HG03045 (cell line): Measurements from ENCODE around the gene TDRD9.

ENCODE experiments used
- ATAC-seq: cut with Tn5 transposase; IDR thresholded peaks from one replicate; pipeline ENCODE4 v1.9.1; 2021; ENCODE audit warnings: mild to moderate bottlenecking, moderate library complexity; ENCODE audit not compliant: unreplicated experiment

Gene TDRD9

DNA sequence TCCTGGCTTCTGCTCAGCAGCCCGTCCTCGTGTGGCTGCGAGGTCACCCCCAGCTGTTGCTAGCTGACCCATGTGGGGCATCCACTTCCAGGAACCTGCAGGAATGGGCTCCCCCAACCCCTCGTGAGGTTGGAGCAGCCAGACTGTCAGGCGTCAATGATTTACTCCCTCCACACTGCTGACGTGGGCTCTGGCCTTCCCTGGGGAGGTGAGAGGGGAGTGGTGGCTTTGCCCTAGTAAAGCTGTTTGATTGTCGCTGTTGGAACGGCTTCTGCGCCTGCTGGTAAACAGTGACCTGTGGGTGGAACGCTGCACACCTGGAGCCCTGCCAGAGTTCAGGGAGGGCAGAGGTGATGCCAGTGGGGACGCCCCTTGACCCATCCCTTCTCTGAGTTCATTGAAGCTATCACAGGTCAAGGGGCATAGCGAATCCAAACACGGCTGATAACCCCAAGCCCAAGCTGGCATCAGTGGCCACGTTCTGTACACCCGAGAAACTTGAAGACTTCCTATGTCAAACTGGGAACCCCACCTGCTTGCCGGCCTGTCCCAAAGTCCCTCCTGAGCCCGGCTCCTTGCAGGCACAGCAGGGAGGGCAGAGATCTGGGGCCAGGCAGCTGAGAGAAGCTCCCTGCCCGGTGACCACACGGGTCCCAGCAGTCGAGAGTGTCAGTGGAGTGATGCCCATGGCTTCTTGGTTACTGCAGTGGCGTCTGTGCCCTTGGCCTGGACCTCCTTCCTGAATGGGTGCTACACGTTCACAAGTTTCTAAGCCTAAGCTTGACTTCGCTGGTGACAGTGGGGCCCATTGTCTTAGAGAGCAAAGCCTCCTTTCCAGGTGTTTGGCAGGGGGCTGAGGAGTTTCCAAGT, 160.0 kb downstream of the TDRD9 start:
- ATAC-seq = no peak

DNA sequence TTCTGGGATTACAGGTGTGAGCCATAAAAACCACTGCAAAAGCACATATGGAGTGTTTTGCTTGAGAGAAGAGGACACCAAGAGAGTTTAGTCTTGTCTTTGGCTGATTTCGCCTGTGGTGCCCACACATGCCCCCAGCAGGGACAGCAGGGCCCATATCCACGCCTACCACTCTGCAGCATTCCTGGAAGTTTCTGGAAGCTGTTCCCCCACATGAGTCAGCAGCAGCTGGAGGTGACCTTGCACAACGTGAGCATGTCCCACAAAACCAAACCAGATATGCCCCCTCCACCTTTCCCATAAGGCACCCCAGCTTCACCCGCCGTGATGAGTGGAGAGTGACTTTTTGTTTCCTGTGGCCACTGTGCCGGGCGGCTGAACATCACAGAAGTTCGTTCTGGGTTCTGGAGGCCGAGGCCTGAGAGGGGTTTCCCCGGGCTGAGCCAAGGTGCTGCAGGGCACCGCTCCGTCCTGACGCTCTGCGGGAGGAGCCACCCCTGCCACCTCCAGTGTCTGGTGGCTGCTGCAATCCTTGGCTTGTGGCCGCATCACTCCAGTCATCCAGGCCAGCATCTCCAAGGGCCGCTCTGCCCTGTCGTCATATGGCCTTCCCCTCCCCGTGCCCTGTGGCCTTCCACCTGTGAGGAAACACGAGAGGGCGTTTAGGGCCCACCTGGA, 162.0 kb downstream of the TDRD9 start:
- ATAC-seq = no peak

DNA sequence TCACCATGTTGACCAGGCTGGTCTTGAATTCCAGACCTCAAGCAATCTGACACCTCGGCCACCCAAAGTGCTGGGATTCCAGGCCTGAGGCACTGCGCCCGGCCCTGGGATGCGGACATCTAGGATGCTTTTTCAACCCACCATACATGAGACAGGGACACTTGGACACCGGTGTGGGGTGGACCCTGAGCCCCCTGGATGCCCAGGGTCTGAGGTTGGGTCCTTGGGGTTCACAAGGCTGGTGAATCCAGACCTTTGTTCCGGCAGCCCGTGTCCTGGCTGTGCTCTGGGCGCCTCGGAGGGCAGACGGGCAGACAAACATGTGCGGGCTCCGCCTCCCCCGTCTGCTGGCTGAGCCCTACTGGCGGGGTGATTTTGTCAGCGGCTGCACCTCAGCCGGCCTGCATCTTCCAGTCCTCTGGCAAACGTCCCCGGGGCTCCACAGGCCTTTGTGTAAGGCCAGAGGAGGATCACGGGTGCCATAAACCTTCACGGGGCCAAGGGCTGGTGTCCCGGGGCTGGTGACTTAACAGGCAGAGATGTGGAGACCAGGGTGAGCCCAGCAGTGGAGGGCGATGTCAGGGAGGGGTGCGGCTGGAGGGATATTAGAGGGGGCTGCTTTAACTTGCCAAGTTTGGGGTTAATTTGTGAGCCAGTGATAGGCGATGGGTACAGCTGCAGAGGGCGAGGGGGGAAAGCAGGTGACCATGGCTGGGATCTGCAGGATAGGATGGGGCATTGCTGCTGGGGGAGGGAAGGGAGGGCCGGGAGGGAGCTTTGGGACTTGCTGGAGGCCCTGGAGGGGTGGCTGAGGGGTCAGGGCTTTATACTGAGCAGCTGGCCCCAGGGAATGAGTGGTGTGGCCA, 163.0 kb downstream of the TDRD9 start:
- ATAC-seq = no peak

DNA sequence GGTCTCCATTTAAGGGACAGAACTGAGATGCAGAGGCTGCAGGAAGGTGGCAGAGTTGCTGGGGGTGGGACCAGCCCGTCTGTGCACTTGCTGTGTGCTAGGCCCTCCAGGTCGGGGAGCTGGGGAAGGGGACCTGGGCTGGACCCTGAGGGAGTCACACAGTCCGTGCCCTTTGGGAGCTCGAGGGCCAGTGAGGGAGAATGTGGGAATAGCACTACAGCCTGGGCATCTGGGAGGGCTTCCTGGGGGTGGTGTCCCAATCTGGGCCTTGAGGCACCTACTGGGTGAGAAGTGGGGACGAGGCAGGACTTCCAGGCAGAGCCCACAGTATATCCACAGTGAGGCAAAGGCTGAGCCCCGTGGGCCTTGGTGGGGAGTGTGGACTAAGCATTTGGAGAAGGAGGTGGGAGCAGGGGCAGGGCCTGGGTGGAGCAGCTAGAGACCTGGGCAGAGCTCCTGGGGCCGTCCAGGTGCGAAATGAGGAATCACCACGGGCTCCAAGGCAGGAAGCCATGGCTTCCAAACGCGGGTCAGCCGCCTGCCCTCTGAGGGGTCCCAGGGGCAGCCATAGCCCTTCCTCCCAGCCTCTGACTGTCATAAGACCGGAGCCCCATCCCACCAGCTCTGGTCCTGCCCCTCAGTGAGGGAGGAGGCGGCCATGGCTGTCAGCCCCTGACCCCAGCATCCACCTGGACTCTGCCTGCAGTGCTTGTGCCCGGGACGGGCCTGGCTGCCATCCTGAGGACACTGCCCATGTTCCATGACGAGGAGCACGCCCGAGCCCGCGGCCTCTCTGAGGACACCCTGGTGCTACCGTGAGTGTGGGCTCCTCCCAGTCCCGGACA, 163.9 kb downstream of the TDRD9 start:
- no peak for ATAC-seq

DNA sequence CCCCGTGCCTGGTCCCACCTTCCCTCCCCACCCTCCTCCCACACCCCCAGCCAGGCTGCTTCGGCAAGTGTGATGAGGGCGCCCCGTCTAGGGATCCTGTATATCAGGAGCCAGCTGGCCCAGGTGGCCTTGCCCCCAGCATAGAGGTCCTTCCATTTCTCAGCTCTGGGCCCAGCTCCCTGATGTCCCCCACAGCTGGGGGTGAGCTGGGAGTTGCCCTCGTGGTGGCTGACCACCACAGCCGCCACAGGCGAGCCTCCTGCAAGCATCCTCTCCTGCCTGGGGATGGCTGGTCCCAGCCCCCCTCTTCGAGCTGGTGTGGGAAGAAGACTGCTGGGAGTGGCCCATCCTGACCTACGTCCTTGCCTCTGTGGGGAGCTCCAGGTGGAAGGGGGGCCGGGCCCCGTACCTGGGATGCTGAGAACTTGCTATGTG, 164.7 kb downstream of the TDRD9 start:
- no peak for ATAC-seq

DNA sequence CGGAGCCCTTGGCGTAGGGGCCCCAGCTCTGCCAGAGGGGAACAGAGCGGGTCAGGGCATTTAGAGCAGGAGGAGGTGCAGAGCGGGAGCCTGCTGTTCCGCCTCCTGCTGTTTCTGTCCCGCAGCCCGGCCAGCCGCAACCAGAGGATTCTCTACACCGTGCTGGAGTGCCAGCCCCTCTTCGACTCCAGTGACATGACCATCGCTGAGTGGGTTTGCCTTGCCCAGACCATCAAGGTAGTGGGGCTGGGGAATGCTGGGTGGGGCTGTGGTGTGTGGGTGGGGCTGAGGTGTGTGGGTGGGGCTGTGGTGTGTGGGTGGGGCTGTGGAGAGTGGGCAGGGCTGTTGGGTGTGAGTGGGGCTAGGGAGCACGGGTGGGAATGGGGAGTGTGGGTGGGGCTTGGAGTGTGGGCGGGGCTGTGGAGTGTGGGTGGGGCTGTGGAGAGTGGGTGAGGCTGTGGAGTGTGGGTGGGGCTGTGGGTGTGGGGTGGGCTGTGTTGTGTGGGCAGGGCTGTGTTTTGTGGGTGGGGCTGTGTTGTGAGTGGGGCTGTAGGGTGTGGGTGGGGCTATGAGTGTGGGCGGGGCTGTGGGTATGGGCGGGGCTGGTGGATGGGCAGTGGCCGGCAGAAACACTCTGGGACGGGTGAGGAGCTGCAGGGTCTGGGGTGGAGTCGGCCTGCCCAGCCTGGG, 165.3 kb downstream of the TDRD9 start:
- ATAC-seq = no peak

DNA sequence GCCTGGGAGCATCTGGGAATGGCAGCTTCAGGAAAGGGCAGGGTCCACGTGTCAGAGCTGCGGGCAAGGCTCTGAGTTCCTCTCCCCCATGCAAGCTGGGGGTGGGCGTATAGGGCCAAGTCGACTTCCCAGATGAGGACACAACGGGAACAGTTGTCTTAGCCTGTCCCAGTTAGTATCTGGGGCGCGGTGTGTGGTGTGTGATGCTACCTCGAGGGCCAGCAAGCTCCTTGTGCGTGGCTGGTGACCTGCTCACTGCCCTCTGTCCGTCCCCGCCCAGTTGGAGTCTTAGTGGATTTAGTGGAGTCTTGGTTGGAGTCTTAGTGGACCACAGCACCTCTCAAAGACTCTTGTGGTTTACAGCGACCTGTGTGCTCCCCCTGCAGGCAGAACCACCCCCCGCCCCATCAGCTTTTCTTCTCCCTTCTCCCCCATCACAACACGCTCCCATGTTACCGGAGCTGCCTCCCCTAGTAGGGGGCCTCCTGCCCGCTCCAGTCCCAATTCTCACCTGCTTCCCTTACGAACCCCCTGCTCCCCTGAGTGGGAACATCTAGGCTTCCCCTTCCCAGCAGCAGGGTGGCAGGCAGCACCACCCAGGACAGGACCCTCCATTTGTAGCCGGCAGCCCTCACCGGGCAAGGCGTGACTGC, 165.9 kb downstream of the TDRD9 start:
- no peak for ATAC-seq

DNA sequence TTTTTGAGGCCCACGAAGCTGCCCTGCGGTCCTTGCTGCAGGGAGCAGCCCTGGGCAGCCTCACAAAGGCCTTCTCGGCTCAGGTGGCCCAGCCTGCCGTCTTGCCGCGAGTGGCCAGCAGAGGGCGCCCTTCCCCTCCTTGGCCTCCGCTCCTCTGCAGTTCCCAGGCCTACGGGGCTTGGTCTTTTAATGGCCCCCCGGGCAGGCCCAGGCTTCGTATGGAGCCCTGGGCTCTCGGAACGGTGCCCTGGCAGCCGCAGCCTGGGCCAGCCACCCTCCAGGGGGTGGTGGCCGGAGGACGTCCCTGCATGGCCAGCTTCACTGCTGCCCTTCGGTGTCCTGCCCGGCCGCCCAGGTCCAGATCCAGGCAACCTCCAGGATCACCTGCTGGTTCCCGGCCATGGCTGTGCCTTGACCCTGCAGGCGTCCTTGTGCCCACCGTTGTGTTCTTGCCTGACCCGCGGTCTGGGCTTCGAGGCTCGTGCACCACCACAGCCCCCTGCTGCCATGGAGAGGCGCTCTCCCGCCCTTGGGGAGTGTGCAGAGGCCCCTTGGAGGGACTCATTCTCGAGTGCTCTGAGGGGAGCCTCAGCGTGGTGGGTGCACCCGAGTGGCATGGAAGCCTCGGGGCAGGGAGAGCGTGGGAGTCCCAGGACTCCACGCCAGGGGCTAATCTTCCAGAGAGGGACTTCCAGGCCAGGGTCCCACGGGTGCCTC, 166.6 kb downstream of the TDRD9 start:
- ATAC-seq = no peak

DNA sequence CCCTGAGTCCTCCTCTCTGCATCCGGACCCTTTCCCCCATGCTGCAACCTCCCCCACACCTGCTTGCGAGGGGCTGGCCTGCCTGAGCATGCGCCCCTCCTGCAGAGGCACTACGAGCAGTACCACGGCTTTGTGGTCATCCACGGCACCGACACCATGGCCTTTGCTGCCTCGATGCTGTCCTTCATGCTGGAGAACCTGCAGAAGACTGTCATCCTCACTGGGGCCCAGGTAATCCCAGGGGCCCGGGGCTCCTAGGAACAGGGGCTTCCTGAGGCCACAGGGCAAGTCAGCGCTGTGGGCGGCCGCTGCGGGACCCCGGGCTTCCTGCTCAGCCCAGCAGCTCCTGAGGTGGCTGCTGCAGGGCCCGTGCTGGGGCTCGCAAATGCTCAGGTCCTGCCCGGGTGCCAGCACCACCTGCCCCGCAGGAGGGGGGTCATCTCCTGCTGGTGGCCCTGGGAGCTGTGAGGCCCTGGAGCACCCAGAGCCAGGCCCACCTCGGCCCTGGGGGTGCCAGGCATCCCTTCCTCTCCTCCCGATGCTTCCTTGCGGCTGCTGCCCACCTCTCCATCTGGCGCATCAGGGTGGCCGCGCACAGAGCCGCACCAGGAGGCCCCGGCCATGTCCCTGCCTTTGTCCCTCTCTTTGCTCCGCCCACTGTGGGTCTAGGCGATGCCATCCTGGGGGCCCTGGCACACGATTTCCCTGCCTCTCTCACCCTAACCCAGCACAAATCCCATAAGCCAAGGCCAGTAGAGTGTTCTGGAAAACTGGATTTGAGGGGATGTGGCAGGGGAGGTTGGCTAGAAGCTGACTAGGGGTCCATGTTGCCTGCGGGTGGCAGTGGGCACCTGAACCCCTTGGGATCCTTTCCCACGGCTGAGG, 167.4 kb downstream of the TDRD9 start:
- no peak for ATAC-seq

DNA sequence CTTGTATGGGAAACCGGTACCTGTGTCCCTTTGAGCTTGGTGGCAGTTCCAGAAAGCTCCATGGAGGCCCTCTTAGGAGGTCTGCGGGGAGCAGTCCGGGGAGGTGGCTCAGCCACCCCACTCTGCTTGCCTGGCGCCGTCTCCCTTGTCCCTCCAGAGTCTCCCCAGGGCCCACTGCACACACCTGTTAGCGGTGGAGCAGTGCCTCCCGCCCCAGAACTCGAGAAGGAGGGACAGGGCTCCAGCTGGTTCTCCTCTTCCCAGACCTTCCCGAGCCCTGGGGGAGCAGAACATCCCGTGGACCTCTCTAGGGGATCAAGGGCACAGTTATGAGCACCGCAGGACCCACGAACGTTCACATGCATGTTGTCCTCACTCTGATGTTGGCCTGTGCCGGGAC, 168.1 kb downstream of the TDRD9 start:
- no peak for ATAC-seq

DNA sequence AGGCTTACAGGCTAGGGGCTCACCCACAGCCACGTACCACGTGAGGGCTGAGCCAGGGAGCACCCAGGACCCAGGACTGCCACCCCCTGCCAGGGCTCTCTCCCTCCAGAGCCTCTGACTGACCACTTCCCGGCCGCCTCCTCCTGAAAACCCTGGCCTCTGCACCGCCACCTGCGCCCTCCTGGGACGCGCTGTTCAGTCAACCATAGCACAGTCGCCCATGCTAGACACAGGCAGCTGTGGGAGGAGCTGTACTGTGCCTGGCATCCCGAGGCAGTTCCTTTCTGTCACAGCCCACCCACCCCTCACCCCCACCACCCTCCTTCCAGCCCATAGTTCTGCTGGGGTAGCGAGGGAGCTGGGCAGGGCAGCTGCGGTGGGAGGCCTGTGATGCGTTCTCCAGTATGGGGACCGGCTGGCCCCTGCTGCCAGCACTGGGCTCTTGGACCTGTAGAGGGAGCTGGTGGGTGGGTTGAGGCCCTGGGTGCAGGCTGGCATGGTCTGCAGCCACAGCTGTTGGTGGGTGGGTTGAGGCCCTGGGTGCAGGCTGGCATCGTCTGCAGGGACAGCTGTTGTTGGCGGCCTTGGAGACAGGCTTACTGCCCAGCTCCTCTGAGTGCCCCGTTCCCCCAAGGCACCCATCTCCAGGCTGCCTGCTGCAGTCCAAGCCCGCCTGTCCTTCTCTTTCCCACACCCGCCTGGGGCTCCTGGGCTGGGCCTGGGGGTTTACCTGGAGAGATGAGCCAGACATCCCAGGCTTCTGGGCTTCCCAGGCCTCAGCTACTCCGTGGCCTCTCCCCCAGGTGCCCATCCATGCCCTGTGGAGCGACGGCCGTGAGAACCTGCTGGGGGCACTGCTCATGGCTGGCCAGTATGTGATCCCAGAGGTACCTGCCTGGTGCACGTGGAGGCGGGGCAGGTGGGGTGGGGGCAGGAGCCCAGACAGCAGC, 168.8 kb downstream of the TDRD9 start:
- no peak for ATAC-seq

DNA sequence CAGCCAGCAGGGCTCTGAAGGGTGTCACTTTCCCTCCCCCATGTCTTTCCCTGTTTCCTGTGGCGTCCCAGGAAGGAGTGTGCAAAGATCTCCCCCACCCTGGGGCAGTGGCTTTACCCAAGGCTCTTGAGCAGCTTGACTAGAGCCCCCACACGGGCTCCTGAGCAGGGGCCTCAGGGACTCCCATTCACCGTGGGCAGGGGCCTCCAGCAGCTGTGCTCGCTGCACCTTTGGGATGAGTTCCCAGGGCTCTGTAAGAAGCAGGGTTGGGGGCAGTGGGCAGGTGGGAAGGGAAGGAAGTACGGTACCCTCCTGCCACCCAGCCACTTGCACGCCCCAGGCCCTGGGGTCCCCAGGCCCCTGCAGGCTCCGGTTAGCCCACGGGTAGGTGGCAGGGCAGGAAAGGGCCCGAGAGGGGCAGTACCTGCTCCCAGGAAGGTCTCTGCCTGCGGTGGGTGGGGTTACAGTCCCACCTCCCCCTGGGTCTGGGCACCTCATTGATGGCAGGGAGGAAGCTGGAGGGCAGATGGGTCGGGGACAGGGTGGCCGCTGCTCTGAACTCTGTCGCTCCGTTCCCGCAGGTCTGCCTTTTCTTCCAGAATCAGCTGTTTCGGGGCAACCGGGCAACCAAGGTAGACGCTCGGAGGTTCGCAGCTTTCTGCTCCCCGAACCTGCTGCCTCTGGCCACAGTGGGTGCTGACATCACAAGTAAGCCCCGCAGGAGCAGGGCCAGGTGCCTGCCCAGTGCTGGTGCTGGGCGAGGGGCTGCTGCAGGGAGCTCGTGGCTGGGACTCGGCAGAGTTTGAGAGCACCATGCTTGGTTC, 170.2 kb downstream of the TDRD9 start:
- no peak for ATAC-seq

DNA sequence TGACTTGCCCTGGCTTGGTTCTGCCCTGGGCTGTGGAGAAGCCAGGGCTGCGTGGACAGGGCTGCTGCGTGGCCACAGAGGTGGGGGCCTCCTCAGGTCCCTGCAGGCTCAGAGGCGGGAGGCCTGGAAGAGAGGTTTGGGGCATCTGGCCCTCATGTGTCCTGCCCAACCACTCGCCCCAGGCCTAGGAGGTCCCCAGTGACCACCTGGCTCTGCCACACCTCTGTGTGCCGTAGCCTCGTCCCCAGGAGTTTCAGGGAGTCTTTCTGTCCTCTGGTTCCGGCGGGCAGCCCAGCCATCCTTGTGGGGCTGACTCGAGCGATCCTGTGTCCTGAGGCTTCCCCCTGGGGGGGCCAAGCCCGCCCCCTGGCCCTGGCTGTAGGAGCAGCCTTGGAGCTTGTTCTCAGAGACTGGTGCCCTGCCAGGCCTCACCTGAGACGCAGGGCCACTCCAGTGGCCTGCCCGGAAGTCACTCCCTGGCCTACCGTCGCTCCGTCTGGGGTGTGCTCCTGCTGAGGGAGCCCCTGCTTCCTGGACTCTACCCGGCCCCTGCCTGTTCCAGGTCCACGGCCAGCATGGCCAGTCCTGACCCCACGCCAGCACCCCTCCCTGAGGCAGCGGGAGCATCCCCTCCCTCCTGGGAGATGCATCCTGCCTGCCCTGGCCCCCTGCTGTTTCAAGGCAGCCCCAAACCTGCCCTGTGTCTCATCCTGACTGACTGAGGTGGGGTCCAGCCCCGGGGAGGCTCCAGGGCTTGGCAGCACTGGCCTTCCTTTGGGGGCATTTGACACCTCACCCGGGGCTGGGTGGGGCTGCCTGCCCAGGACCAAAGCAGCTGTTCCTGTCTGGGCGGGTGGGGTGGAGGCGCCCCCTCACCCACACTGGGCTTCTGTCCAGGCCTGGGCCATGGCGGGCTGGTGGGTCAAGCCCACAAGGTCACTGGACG, 171.1 kb downstream of the TDRD9 start:
- ATAC-seq = no peak

DNA sequence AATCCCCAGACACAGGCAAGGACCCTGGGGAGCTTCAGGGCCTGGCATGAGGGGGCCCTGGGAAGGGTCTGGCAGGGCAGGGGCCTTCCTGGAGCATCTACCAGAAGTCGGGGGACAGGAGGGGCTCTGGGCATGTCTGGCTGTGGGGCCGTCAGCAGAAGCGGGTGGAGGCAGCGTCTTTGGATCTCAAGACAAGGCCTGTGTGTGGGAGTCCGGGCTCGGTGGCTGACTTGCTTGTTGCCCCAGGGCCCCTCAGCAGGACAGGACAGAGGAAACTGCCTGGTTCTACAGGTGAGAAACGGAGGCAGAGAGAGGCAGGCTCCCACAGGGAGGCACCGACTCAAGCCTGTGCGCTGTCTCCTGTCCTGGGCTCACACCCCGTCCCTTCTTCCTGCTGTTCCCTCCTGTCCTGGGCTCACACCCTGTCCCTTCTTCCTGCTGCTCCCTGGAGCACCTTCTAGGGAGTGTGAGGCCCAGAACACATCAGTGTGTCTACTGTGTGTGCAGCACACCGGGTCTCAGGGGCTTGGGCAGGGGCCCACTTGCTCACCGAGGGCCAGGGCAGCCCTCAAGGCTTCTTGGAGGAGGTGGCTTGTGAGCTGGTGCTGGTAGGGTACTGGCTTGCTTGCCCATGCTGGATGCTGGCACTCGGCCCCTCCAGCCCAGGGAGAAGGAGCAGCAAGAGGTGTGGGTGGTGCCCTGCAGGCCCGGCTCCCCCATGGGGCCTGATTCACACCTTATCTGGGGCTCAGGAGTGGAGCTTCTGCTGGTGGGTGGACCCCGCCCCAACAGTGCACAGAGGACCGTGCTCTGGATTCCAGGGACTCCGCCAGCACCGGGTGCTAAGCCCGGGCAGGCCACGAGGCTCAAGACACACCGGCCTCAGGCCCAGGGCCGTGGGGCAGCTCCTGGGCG, 172.2 kb downstream of the TDRD9 start:
- ATAC-seq = no peak
